CD8-positive, alpha-beta memory T cell (primary cell): Measurements from ENCODE around the gene MARCKSL1. TPM values are rescaled to one million over a fixed set of nuclear protein-coding genes. Genes with fewer than 3 reads are reported as not detected.

Experiments used
- CTCF ChIA-PET: fragments of 350-600 bp; sonication (Branson Sonifier 250); formaldehyde crosslinking; loops from one replicate; lab custom pipeline; 2021; ENCODE audit warnings: antibody characterized with exemption; lab: Charles Lee
- POLR2A ChIA-PET: fragments of 350-600 bp; sonication (Branson Sonifier 250); formaldehyde crosslinking; loops from one replicate; lab custom pipeline; 2021; ENCODE audit warnings: antibody characterized with exemption; lab: Charles Lee
- DNase-seq, 5 donors: peaks; one replicate each; pipeline versions ENCODE4 v3.0.0 to v3.0.0-alpha.2; 2020 to 2022; ENCODE audit warnings: mixed read lengths in 1 of 5
- H3K27ac ChIP-seq: one replicate; pipeline ENCODE4 v1.7.0; 2013; ENCODE audit warnings: low read depth, mild to moderate bottlenecking, low read length, moderate library complexity
- H3K27me3 ChIP-seq: 2 replicates; pipeline ENCODE4 v1.7.0; 2013; ENCODE audit warnings: low read length, mild to moderate bottlenecking; ENCODE audit not compliant: insufficient read depth, poor library complexity, severe bottlenecking
- H3K36me3 ChIP-seq: 2 replicates; pipeline ENCODE4 v1.7.0; 2013; ENCODE audit warnings: mild to moderate bottlenecking, low read length, moderate library complexity; ENCODE audit not compliant: insufficient read depth
- H3K4me1 ChIP-seq: 2 replicates; pipeline ENCODE4 v1.7.0; 2013; ENCODE audit warnings: mild to moderate bottlenecking, low read length, moderate library complexity; ENCODE audit not compliant: insufficient read depth
- H3K4me3 ChIP-seq: 2 replicates; pipeline ENCODE4 v1.7.0; 2013; ENCODE audit warnings: mild to moderate bottlenecking, low read length
- H3K9me3 ChIP-seq: 2 replicates; pipeline ENCODE4 v1.7.0; 2013; ENCODE audit warnings: mild to moderate bottlenecking, low read length
- H3K27ac Mint-ChIP-seq, 8 donors: one replicate each; pipeline ENCODE4 v1.8.0; 2020 to 2021; ENCODE audit warnings: mixed read lengths in 8 of 8, mild to moderate bottlenecking in 6 of 8, inconsistent platforms in 3 of 8, moderate library complexity in 3 of 8
- H3K27me3 Mint-ChIP-seq, 2 donors: one replicate each; pipeline ENCODE4 v1.8.0; 2020 to 2021; ENCODE audit warnings: mixed read lengths in 2 of 2, mild to moderate bottlenecking in 1 of 2, moderate library complexity in 1 of 2
- H3K36me3 Mint-ChIP-seq, 3 donors: one replicate each; pipeline ENCODE4 v1.8.0; 2020 to 2021; ENCODE audit warnings: mixed read lengths in 3 of 3, inconsistent platforms in 1 of 3, mild to moderate bottlenecking in 1 of 3
- H3K4me1 Mint-ChIP-seq, 3 donors: one replicate each; pipeline ENCODE4 v1.8.0; 2020 to 2021; ENCODE audit warnings: mixed read lengths in 3 of 3, inconsistent platforms in 1 of 3, mild to moderate bottlenecking in 1 of 3
- H3K4me3 Mint-ChIP-seq, 7 donors: one replicate each; pipeline ENCODE4 v1.8.0; 2020 to 2021; ENCODE audit warnings: mixed read lengths in 7 of 7, mild to moderate bottlenecking in 6 of 7, moderate library complexity in 4 of 7, inconsistent platforms in 2 of 7
- H3K9me3 Mint-ChIP-seq, 5 donors: one replicate each; pipeline ENCODE4 v1.8.0; 2020 to 2022; ENCODE audit warnings: mixed read lengths in 5 of 5, mild to moderate bottlenecking in 3 of 5, moderate library complexity in 2 of 5, inconsistent platforms in 1 of 5
- polyA plus RNA-seq: library from polyadenylated mRNA; unstranded; fragments of 300-500 nt; fragmentation: Illumina TruSeq; gene quantifications from one replicate; pipeline ENCODE4 v1.2.3, GENCODE V29; 2021
- total RNA-seq, 2 experiments: library from RNA; stranded (reverse); gene quantifications; one replicate each; pipeline ENCODE4 v1.2.3, GENCODE V29; 2021

MARCKSL1 gene
- total and polyA plus RNA-seq, 3 experiments from 2014 or later, result 11.6 to 45.8 (median 12.1) TPM

DNA sequence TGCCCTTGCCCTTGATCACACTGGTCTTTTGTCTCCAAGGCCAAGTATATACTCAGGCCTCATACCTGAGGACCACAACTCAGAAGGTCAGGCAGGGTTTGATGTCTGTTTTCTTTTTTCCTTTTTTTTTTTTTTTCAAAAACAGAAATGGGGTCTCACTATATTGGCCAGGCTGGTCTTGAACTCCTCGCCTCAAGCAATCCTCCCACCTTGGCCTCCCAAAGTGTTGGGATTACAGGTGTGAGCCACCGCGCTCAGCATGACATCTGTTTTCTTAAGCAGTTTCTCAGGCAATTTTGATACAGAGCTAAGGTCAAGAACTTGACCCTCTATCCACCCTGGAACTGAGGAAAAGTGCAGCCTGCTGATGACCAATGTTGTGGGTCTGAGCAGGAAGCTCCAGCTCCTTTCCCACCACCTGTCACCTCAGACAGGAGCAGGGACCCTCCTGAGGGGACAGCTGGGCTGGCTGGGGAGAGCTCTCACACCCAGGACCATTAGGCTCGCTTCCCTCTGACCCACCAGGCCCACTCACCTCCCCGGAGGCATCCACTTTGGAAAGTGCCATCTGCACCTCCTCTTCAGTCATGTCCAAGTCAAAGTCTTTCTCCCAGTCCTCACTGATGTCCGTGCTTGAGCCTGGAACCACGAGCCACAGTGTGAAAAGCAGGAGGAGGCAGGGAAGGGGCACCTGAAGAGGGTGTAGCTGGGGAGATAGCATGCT is 32.0 kb upstream of the MARCKSL1 start:
- Histone ChIP-seq H3K9me3 (no peaks in the 10 kb centered on the region), H3K27ac (no peak overlapping the region), H3K4me1 (peaks cover 13% of the 10 kb centered on the region), H3K27me3 (no peaks in the 10 kb centered on the region), H3K4me3 (no peak overlapping the region), H3K36me3 (peaks cover 14% of the 10 kb centered on the region)
- Mint-ChIP-seq H3K27ac (no peak overlapping the region), H3K9me3 (no peaks in the 10 kb centered on the region), H3K4me1 (peaks cover 16 to 17% (median 17%) of the 10 kb centered on the region in 3 donors), H3K36me3 (peaks cover 0 to 72% (median 23%) of the 10 kb centered on the region in 3 donors), H3K27me3 (no peaks in the 10 kb centered on the region), H3K4me3 (no peak overlapping the region)
- POLR2A ChIA-PET, result interaction anchor here (0.7 kb wide), 1 partner anchor 15 kb away, joined by 3 read pairs; no protein-coding TSS in a partner anchor
- DNase-seq, result no peak
- CTCF ChIA-PET, result interaction anchor here (1.2 to 1.7 kb wide), 2 partner anchors 32 to 228 kb away, joined by 3 to 6 read pairs; partner anchors contain the start of gene MARCKSL1

- peak overlapping the region in 1 of 8 donors; percentile 46 for H3K27ac Mint-ChIP-seq
- H3K27me3 Mint-ChIP-seq, result peaks cover 3 to 4% of the 10 kb centered on the region in 2 donors
- POLR2A ChIA-PET, result no interaction called here
- Histone ChIP-seq H3K4me3 (no peak overlapping the region), H3K27ac (no peak overlapping the region), H3K4me1 (no peaks in the 10 kb centered on the region), H3K9me3 (no peaks in the 10 kb centered on the region), H3K36me3 (peaks cover 14% of the 10 kb centered on the region), H3K27me3 (no peaks in the 10 kb centered on the region)
- CTCF ChIA-PET, result interaction anchor here (1.2 to 1.7 kb wide), 2 partner anchors 10 to 29 kb away, joined by 3 to 4 read pairs; partner anchors contain the start of gene MARCKSL1
- no peaks in the 10 kb centered on the region for H3K9me3 Mint-ChIP-seq
- peaks cover 0 to 61% (median 16%) of the 10 kb centered on the region in 3 donors for H3K36me3 Mint-ChIP-seq
- H3K4me1 Mint-ChIP-seq, result peaks cover 11 to 13% (median 12%) of the 10 kb centered on the region in 3 donors
- no peak overlapping the region for H3K4me3 Mint-ChIP-seq
- DNase-seq, result no peak
Measured at GRCh38 chr1:32365445-32365844, 29.4 kb upstream of the MARCKSL1 start.

GRCh38 chr1:32364836-32365235 is 28.8 kb upstream of the MARCKSL1 start:
- Mint-ChIP-seq H3K27me3 (peaks cover 3 to 4% of the 10 kb centered on the region in 2 donors), H3K4me3 (no peak overlapping the region), H3K27ac (peak overlapping the region in 1 of 8 donors; percentile 43), H3K36me3 (peaks cover 0 to 61% (median 16%) of the 10 kb centered on the region in 3 donors), H3K4me1 (peaks cover 14 to 16% (median 15%) of the 10 kb centered on the region in 3 donors), H3K9me3 (no peaks in the 10 kb centered on the region)
- H3K9me3 ChIP-seq, result no peaks in the 10 kb centered on the region
- H3K4me1 ChIP-seq, result peaks cover 4% of the 10 kb centered on the region
- H3K27ac ChIP-seq, result no peak overlapping the region
- H3K36me3 ChIP-seq, result peaks cover 14% of the 10 kb centered on the region
- POLR2A ChIA-PET, result no interaction called here
- DNase-seq, result no peak
- no peaks in the 10 kb centered on the region for H3K27me3 ChIP-seq
- CTCF ChIA-PET, result interaction anchor here (1.2 to 1.7 kb wide), 2 partner anchors 9 to 29 kb away, joined by 3 to 4 read pairs; partner anchors contain the start of gene MARCKSL1
- H3K4me3 ChIP-seq, result no peak overlapping the region

DNA sequence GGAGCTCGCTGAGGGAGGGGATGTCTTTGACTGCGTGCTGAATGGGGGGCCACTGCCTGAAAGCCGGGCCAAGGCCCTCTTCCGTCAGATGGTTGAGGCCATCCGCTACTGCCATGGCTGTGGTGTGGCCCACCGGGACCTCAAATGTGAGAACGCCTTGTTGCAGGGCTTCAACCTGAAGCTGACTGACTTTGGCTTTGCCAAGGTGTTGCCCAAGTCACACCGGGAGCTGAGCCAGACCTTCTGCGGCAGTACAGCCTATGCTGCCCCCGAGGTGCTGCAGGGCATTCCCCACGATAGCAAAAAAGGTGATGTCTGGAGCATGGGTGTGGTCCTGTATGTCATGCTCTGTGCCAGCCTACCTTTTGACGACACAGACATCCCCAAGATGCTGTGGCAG is 27.7 kb upstream of the MARCKSL1 start:
- Histone ChIP-seq H3K9me3 (no peaks in the 10 kb centered on the region), H3K27me3 (no peaks in the 10 kb centered on the region), H3K4me1 (peaks cover 10% of the 10 kb centered on the region), H3K36me3 (peaks cover 14% of the 10 kb centered on the region), H3K4me3 (no peak overlapping the region), H3K27ac (no peak overlapping the region)
- H3K27me3 Mint-ChIP-seq, result peaks cover 3 to 4% of the 10 kb centered on the region in 2 donors
- H3K4me3 Mint-ChIP-seq, result no peak overlapping the region
- H3K27ac Mint-ChIP-seq, result peak overlapping the region in 1 of 8 donors; percentile 14
- ChIA-PET POLR2A (interaction anchor here (1.0 kb wide), 1 partner anchor 27 kb away, joined by 3 read pairs; the partner anchor contains the start of gene MARCKSL1), CTCF (interaction anchor here (1.0 kb wide), 1 partner anchor 113 kb away, joined by 3 read pairs; the partner anchor contains the start of gene LCK)
- no peaks in the 10 kb centered on the region for H3K9me3 Mint-ChIP-seq
- peaks cover 0 to 51% (median 11%) of the 10 kb centered on the region in 3 donors for H3K36me3 Mint-ChIP-seq
- H3K4me1 Mint-ChIP-seq, result peaks cover 20 to 23% (median 22%) of the 10 kb centered on the region in 3 donors
- no peak for DNase-seq

- DNase-seq, result no peak
- no peaks in the 10 kb centered on the region for H3K9me3 Mint-ChIP-seq
- H3K27me3 ChIP-seq, result no peaks in the 10 kb centered on the region
- peaks cover 20 to 26% (median 22%) of the 10 kb centered on the region in 3 donors for H3K4me1 Mint-ChIP-seq
- H3K9me3 ChIP-seq, result no peaks in the 10 kb centered on the region
- H3K4me3 Mint-ChIP-seq, result peak within 1 kb of the TSS; percentile 47 to 68 (median 62)
- ChIA-PET CTCF (interaction anchor here (1.0 to 1.6 kb wide), 2 partner anchors 112 to 147 kb away, joined by 3 read pairs; partner anchors contain the start of gene LCK), POLR2A (interaction anchor here (1.0 kb wide), 1 partner anchor 26 kb away, joined by 3 read pairs; the partner anchor contains the start of gene MARCKSL1)
- H3K27ac ChIP-seq, result no peak within 1 kb of the TSS
- H3K36me3 ChIP-seq, result peaks cover 7% of the 10 kb centered on the region
- peaks cover 10% of the 10 kb centered on the region for H3K4me1 ChIP-seq
- H3K4me3 ChIP-seq, result no peak within 1 kb of the TSS
- H3K36me3 Mint-ChIP-seq, result peaks cover 0 to 41% (median 11%) of the 10 kb centered on the region in 3 donors
- peaks cover 3 to 4% of the 10 kb centered on the region in 2 donors for H3K27me3 Mint-ChIP-seq
- H3K27ac Mint-ChIP-seq, result peak within 1 kb of the TSS in 6 of 8 donors; percentile 14 to 95 (median 59)
Measured at GRCh38 chr1:32362474-32363313, 26.7 kb upstream of the MARCKSL1 start, which contains the start of the genes FAM229A and TSSK3. FAM229A (minus strand) TSS chr1:32362485; CDS start chr1:32362091, 394 bp downstream. TSSK3 (plus strand) TSS chr1:32362539; CDS start chr1:32362702, 163 bp downstream.

DNA sequence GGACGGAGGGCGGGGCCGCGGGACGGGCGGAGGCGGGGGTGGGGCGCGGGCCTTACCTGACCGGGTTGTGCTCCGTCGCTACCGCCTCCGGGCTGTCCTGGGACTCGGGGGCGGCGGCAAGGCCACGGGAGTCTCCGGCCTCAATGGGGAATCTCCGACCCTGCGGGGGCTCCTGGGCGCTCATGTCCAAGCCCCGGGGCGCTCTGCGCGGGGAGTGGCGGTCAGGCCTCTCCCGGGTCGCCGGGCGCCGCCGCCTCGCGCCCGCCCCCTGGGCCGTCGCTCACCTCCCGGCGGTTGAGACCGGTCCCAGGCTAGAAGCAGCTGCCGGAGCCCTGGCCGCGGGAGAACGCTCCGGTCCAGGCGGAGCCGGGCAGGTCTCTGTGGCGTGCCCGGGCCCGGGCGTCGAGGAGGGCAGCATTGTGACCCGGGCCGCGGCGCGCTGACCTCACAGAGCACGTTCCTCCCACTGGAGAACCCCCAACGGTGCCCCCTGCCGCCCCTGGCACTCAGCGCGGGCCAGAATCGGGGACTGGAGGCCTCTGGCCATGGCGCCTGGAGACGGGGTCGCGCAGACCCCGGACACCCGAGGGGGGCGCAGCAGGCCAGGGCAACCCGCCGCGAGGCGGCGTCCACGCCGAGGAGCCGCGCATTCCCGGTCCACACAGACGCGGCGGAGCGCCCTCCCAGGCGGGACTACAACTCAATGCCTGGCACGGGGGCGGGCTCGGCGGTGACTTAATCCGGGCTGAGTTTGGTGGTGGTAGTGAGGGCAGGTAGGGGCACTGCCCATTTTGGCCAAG is 25.8 kb upstream of the MARCKSL1 start:
- Histone ChIP-seq H3K9me3 (no peaks in the 10 kb centered on the region), H3K27ac (no peak overlapping the region), H3K36me3 (peaks cover 5% of the 10 kb centered on the region), H3K4me3 (no peak overlapping the region), H3K4me1 (peaks cover 10% of the 10 kb centered on the region), H3K27me3 (no peaks in the 10 kb centered on the region)
- peaks cover 3 to 4% of the 10 kb centered on the region in 2 donors for H3K27me3 Mint-ChIP-seq
- H3K4me1 Mint-ChIP-seq, result peaks cover 20 to 26% (median 22%) of the 10 kb centered on the region in 3 donors
- peaks cover 0 to 32% (median 11%) of the 10 kb centered on the region in 3 donors for H3K36me3 Mint-ChIP-seq
- ChIA-PET POLR2A (no interaction called here), CTCF (interaction anchor here (1.6 kb wide), 1 partner anchor 146 kb away, joined by 3 read pairs; no protein-coding TSS in a partner anchor)
- peak overlapping the region in 5 of 7 donors; percentile 35 to 68 (median 65) for H3K4me3 Mint-ChIP-seq
- no peaks in the 10 kb centered on the region for H3K9me3 Mint-ChIP-seq
- peak in 1 of 5 donors; percentile 39 for DNase-seq
- peak overlapping the region in 1 of 8 donors; percentile 14 for H3K27ac Mint-ChIP-seq

DNA sequence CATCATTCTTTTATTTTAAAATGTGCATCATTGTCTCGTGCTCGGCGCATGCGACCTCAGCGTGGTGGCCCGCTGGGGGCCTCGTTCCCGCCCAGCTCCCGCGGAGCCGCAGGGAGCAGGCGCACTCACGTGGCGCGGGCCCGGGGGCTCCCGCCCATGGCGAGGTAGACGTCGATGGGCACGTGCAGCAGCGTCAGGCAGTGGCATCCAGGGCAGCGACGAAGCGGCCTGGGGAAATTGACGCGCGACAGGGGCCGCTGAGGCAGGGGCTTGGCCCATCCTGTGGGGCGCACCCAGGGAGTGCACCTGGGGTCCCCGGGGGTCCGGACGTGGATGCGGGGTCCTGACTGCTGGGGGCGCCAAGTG is 25.3 kb upstream of the MARCKSL1 start:
- Mint-ChIP-seq H3K4me3 (no peak overlapping the region), H3K9me3 (no peaks in the 10 kb centered on the region), H3K4me1 (peaks cover 20 to 26% (median 22%) of the 10 kb centered on the region in 3 donors), H3K36me3 (peaks cover 0 to 27% (median 14%) of the 10 kb centered on the region in 3 donors), H3K27ac (peak overlapping the region in 1 of 8 donors; percentile 71), H3K27me3 (peaks cover 3 to 4% of the 10 kb centered on the region in 2 donors)
- H3K36me3 ChIP-seq, result no peaks in the 10 kb centered on the region
- H3K4me1 ChIP-seq, result peaks cover 10% of the 10 kb centered on the region
- POLR2A ChIA-PET, result no interaction called here
- no peak overlapping the region for H3K4me3 ChIP-seq
- CTCF ChIA-PET, result no interaction called here
- no peaks in the 10 kb centered on the region for H3K9me3 ChIP-seq
- H3K27me3 ChIP-seq, result no peaks in the 10 kb centered on the region
- no peak for DNase-seq
- no peak overlapping the region for H3K27ac ChIP-seq
